ENCODE results near the gene MAN1A1. TPM values are rescaled to one million over a fixed set of nuclear protein-coding genes. Genes with fewer than 3 reads are reported as not detected.

MAN1A1 gene
- total RNA-seq: 100 to 1,000 TPM; 201 to 209 TPM
- polyA plus RNA-seq: 10 to 100 TPM; 68.2 to 95.5 TPM

DNA sequence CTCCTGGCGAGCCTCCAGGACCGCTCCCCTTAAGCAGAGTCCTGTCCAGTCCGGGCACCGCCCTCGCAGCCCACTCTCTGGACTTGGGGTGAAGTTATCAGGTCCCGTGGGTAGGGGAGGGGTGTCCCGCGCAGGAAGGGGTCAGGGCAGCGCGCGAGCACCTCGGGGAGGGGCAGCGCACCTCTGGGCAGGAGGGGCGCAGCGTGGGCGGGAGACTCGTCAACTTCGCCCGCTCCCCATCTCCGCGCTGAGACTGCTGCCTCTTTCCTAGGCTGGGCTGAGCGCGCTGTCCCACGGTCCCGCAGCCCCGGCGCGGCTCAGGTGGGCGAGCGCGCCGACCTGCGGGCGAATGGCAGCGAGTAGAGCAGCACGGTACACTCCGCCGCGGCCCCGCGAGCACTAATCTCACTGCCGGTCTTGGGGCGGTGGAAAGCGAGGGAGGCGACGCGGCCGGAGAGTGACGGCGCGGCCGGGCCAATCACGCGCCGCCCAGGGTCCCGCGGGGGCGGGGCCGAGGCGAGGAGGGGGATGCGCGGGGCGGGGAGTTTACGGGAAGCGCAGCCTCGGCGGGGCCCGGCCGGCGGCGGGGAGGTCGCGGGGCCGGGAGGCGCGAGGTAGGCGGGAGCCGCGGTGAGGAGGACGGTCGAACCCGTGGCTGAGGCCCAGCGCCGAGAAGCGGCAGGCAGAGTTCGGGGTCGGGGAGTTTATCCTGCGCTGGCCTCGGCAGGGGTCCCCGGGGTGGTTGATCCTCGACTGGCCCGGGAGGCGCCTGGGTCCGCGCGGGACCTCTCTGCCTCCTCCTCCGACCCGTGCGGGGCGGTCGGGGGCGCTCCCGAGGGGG, at the start of gene MAN1A1:
TSS of gene MAN1A1 (minus strand) at position 401 of the 841 bp plus-strand sequence. CDS start 696 bp downstream, outside the sequence.
- DNase-seq (ENCODE audit: low spot score): peak; percentile 94
- no peaks in the 10 kb centered on the region for H3K9me3 ChIP-seq (ENCODE audit: control insufficient read depth in 4 of 4, low read length in 3 of 4)
- H3K4me3 ChIP-seq (ENCODE audit: low read depth in 1 of 3, low read length in 3 of 3): peak within 1 kb of the TSS; percentile 89 to 97 (median 96)
- TF ChIP-seq FOXA2 (IDR thresholded peaks at IDR 0.05) (no peak), TAF1 (conservative IDR thresholded peaks at IDR 0.05) (peak; percentile 76), YY1 (IDR thresholded peaks at IDR 0.05) (no peak), SP1 (IDR thresholded peaks at IDR 0.05) (peak; percentile 13), RXRA (IDR thresholded peaks at IDR 0.05) (no peak), EGR1 (IDR thresholded peaks at IDR 0.05; ENCODE audit: low read depth in 2 of 2) (peak in 1 of 2 donors; percentile 63), HNF4G (IDR thresholded peaks at IDR 0.05) (no peak), FOXA1 (IDR thresholded peaks at IDR 0.05) (no peak), RAD21 (IDR thresholded peaks at IDR 0.05) (peak in 1 of 2 donors; percentile 38), GABPA (IDR thresholded peaks at IDR 0.05 in 1 of 2, conservative IDR thresholded peaks at IDR 0.05 in 1 of 2) (no peak), NR2F2 (IDR thresholded peaks at IDR 0.05) (no peak), JUND (IDR thresholded peaks at IDR 0.05) (no peak), HNF4A (conservative IDR thresholded peaks at IDR 0.05) (peak in 1 of 2 donors; percentile 23)
- TF ChIP-seq, protein P1, sequence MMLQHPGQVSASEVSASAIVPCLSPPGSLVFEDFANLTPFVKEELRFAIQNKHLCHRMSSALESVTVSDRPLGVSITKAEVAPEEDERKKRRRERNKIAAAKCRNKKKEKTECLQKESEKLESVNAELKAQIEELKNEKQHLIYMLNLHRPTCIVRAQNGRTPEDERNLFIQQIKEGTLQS (IDR thresholded peaks at IDR 0.05): no peak
- TF ChIP-seq, protein P2, sequence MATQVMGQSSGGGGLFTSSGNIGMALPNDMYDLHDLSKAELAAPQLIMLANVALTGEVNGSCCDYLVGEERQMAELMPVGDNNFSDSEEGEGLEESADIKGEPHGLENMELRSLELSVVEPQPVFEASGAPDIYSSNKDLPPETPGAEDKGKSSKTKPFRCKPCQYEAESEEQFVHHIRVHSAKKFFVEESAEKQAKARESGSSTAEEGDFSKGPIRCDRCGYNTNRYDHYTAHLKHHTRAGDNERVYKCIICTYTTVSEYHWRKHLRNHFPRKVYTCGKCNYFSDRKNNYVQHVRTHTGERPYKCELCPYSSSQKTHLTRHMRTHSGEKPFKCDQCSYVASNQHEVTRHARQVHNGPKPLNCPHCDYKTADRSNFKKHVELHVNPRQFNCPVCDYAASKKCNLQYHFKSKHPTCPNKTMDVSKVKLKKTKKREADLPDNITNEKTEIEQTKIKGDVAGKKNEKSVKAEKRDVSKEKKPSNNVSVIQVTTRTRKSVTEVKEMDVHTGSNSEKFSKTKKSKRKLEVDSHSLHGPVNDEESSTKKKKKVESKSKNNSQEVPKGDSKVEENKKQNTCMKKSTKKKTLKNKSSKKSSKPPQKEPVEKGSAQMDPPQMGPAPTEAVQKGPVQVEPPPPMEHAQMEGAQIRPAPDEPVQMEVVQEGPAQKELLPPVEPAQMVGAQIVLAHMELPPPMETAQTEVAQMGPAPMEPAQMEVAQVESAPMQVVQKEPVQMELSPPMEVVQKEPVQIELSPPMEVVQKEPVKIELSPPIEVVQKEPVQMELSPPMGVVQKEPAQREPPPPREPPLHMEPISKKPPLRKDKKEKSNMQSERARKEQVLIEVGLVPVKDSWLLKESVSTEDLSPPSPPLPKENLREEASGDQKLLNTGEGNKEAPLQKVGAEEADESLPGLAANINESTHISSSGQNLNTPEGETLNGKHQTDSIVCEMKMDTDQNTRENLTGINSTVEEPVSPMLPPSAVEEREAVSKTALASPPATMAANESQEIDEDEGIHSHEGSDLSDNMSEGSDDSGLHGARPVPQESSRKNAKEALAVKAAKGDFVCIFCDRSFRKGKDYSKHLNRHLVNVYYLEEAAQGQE (IDR thresholded peaks at IDR 0.05): no peak
- TF ChIP-seq, protein P3, sequence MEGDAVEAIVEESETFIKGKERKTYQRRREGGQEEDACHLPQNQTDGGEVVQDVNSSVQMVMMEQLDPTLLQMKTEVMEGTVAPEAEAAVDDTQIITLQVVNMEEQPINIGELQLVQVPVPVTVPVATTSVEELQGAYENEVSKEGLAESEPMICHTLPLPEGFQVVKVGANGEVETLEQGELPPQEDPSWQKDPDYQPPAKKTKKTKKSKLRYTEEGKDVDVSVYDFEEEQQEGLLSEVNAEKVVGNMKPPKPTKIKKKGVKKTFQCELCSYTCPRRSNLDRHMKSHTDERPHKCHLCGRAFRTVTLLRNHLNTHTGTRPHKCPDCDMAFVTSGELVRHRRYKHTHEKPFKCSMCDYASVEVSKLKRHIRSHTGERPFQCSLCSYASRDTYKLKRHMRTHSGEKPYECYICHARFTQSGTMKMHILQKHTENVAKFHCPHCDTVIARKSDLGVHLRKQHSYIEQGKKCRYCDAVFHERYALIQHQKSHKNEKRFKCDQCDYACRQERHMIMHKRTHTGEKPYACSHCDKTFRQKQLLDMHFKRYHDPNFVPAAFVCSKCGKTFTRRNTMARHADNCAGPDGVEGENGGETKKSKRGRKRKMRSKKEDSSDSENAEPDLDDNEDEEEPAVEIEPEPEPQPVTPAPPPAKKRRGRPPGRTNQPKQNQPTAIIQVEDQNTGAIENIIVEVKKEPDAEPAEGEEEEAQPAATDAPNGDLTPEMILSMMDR (IDR thresholded peaks at IDR 0.05; ENCODE audit: low read depth, low read length, missing input control): no peak
- TF ChIP-seq, protein P4, sequence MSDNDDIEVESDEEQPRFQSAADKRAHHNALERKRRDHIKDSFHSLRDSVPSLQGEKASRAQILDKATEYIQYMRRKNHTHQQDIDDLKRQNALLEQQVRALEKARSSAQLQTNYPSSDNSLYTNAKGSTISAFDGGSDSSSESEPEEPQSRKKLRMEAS (IDR thresholded peaks at IDR 0.05): no peak
- TF ChIP-seq, protein P5, sequence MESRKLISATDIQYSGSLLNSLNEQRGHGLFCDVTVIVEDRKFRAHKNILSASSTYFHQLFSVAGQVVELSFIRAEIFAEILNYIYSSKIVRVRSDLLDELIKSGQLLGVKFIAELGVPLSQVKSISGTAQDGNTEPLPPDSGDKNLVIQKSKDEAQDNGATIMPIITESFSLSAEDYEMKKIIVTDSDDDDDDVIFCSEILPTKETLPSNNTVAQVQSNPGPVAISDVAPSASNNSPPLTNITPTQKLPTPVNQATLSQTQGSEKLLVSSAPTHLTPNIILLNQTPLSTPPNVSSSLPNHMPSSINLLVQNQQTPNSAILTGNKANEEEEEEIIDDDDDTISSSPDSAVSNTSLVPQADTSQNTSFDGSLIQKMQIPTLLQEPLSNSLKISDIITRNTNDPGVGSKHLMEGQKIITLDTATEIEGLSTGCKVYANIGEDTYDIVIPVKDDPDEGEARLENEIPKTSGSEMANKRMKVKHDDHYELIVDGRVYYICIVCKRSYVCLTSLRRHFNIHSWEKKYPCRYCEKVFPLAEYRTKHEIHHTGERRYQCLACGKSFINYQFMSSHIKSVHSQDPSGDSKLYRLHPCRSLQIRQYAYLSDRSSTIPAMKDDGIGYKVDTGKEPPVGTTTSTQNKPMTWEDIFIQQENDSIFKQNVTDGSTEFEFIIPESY (IDR thresholded peaks at IDR 0.05): no peak
- H3K9ac ChIP-seq (ENCODE audit: low read depth in 1 of 2, low read length in 2 of 2): peak within 1 kb of the TSS; percentile 64 to 94
- peaks cover 4 to 22% (median 12%) of the 10 kb centered on the region in 4 donors for H3K4me1 ChIP-seq (ENCODE audit: control insufficient read depth in 4 of 4, insufficient read depth in 4 of 4, low read length in 3 of 4)
- peak within 1 kb of the TSS; percentile 93 to 97 for H3K27ac ChIP-seq (ENCODE audit: low read depth in 1 of 2, low read length in 2 of 2)
- under 1% methylated on average over 103 of the region's 103 CpGs for WGBS
- no peaks in the 10 kb centered on the region for H3K27me3 ChIP-seq (ENCODE audit: control insufficient read depth in 4 of 4, insufficient read depth in 4 of 4, low read length in 3 of 4)
- H3K36me3 ChIP-seq (ENCODE audit: control insufficient read depth in 4 of 4, insufficient read depth in 3 of 4, low read depth in 1 of 4, low read length in 3 of 4): no peaks in the 10 kb centered on the region

Measured in liver (tissue), 9 donors.